Ovary (tissue), 9 donors: ENCODE measurements around the gene SSRP1. TPM values are rescaled to one million over a fixed set of nuclear protein-coding genes. Genes with fewer than 3 reads are reported as not detected.
A peak's percentile ranks its signal among the peaks of the same experiment; 100 is the strongest.

Experiments used
- DNase-seq, 5 donors: peaks; one replicate each; pipeline ENCODE4 v3.0.0-alpha.2; 2019 to 2020
- H3K27ac ChIP-seq, 2 donors: fragments of 200-600 bp; one replicate each; pipeline versions ENCODE4 v1.5.1 to v1.8.0; 2019 to 2022
- H3K27me3 ChIP-seq: fragments of 200-600 bp; one replicate; pipeline ENCODE4 v1.8.0; 2022
- H3K36me3 ChIP-seq: fragments of 200-600 bp; sonication (generic); one replicate; pipeline ENCODE4 v1.5.1; 2019
- H3K4me1 ChIP-seq: one replicate; pipeline ENCODE4 v1.8.1; 2013; ENCODE audit warnings: mild to moderate bottlenecking, moderate library complexity; ENCODE audit not compliant: insufficient read depth
- H3K4me3 ChIP-seq: fragments of 200-600 bp; sonication (generic); one replicate; pipeline ENCODE4 v1.5.1; 2017
- H3K9me3 ChIP-seq, 2 donors: fragments of 200-600 bp in 1 of 2; sonication (generic) in 1 of 2; one replicate each; pipeline versions ENCODE4 v1.5.1 to v1.8.1; 2013 to 2019; ENCODE audit warnings: mild to moderate bottlenecking in 1 of 2, moderate library complexity in 1 of 2
- EP300 ChIP-seq: sonication (generic); formaldehyde crosslinking; IDR thresholded peaks from one replicate; pipeline ENCODE4 v1.6.1; 2017; ENCODE audit warnings: antibody characterized with exemption
- POLR2A ChIP-seq: fragments of 450-650 bp; IDR thresholded peaks from one replicate; pipeline ENCODE4 v1.6.1; 2017; ENCODE audit warnings: antibody characterized with exemption, mild to moderate bottlenecking, moderate library complexity
- WGBS, 3 donors: extraction: QIAGEN DNeasy Blood & Tissue Kit in 1 of 3; methylation state at CpG; one replicate each; pipeline versions ENCODE4 v1.1.5 to v1.1.7; 2013 to 2017; 5-methylcytosine and 5-hydroxymethylcytosine counted together
- intact Hi-C, 4 donors: fragments of 100-400 bp; cut with DNase I; formaldehyde crosslinking; loops; one replicate each; pipeline versions ENCODE4 v1.11.0 to v1.15.1; 2022 to 2023
- polyA plus RNA-seq, 2 donors: library from polyadenylated mRNA; stranded (reverse); fragments of 200-250 nt in 1 of 2; fragments of 350-450 nt in 1 of 2; fragmentation: Illumina TruSeq in 1 of 2; extraction: RNeasy Lipid Tissue Mini Kit (QIAGEN cat#74804) in 1 of 2; gene quantifications; one replicate each; pipeline ENCODE4 v1.2.3, GENCODE V29; 2013 to 2014
- total RNA-seq, 7 donors: library from RNA; depleted of rRNA in 2 of 7; stranded (reverse); fragments of >200 nt in 2 of 7; fragmentation: NEBNext Ultra II Directional in 3 of 7; extraction: Animal tissue kit (Norgen Biotek cat#: 25700) in 3 of 7; gene quantifications; one replicate each; pipeline versions ENCODE4 v1.1.0 to v1.2.4, GENCODE V29; 2016 to 2023
- TF ChIP-seq, protein P1 (sequence below), 3 donors: fragments of 450-650 bp in 2 of 3; fragments of 200-600 bp in 1 of 3; IDR thresholded peaks; one replicate each; pipeline versions ENCODE4 v1.5.1 to v1.8.0; 2016 to 2022; ENCODE audit warnings: antibody characterized with exemption in 3 of 3, mild to moderate bottlenecking in 1 of 3
- donor health status: DM: no; HTN: no; CAD: no; lungs with moderate emphysema.
- donor health status: DM: no; HTN: no; CAD: no.
- donor health status: Bipolar disorder and iron deficiency.
- donor health status: DM: yes; HTN: yes; CAD: no.
- donor health status: DM: no; HTN: no; CAD: no.
- donor health status: DM: yes; HTN: yes; CAD: no.

Gene SSRP1
- total and polyA plus RNA-seq, 9 donors: 43.3 to 134 (median 87.7) TPM

DNA sequence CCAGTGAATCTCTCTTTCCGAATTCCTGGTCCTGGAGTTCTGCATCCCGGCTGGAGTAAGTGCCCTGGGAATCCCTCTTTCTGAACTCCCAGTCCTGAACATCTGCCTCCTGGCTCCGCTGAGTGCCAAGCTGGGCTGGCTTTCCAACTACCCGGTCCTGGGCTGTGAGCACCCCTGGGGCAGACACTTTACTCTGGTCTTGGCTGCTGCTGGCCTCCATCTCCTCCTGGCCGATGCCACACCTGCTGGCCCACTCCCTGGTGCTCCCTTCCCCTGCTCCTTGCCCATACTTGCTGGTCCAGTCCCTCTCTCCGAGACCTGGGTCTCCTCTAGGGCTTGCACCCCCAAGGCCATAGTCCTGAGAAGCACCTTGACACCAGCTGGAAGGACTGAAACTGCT lies 25.6 kb downstream of the SSRP1 start:
- Histone ChIP-seq H3K27me3 (no peaks in the 10 kb centered on the region), H3K4me3 (no peak overlapping the region), H3K4me1 (peaks cover 25% of the 10 kb centered on the region), H3K9me3 (no peaks in the 10 kb centered on the region), H3K36me3 (no peaks in the 10 kb centered on the region), H3K27ac (peak overlapping the region; percentile 62 to 84)
- intact Hi-C loops: no loop called here
- TF ChIP-seq, protein P1, sequence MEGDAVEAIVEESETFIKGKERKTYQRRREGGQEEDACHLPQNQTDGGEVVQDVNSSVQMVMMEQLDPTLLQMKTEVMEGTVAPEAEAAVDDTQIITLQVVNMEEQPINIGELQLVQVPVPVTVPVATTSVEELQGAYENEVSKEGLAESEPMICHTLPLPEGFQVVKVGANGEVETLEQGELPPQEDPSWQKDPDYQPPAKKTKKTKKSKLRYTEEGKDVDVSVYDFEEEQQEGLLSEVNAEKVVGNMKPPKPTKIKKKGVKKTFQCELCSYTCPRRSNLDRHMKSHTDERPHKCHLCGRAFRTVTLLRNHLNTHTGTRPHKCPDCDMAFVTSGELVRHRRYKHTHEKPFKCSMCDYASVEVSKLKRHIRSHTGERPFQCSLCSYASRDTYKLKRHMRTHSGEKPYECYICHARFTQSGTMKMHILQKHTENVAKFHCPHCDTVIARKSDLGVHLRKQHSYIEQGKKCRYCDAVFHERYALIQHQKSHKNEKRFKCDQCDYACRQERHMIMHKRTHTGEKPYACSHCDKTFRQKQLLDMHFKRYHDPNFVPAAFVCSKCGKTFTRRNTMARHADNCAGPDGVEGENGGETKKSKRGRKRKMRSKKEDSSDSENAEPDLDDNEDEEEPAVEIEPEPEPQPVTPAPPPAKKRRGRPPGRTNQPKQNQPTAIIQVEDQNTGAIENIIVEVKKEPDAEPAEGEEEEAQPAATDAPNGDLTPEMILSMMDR (IDR thresholded peaks at IDR 0.05): no peak
- WGBS, 3 donors: 63 to 69% (median 68%) methylated on average over 6 of the region's 6 CpGs
- no peak for DNase-seq

DNA sequence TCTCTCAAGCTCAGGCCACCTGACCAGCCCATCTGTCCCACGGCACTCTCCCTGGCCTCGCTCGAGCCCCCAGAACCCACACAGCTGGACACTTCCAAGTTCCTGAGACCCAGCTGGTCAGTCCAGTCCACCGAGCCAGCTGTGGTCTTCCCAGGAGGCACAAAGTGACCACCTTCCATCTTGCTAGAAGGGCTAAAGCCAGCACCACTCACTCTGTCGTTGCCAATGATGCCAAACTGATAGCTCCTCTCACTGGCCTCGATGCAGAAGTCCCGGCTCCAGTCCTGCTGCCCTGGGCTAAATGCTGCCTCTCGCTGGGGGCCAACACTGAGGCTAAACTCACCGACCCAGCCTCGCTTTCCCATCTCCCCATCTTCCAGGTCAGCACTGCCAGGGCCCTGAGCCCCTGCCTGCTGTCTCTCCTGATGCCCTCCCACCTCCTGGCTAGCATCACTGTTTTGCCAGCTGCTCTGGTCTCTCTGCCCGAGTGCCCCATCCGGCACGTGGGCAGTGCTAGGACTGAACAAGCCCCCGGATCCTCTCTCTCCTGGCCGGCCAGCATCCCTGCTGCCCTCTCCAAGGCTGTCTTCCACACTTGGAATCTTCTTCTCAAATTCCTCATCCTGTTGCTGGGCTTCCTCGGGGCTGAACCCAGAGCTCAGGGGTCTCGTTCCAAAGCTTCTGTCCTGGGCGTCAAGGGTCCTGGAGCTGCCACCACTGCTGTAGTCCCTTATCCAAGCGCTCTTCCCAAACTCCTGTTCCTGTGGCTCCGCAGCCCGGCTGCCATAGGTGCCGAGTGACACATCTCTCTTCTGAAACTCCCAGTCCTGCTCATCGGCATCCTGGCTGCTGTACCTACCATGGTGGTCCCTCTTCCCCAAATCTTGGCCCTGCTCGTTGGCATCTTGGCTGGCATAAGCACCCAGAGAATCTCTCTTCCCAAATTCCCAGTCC lies 26.3 kb downstream of the SSRP1 start:
- Histone ChIP-seq H3K27ac (no peak overlapping the region), H3K27me3 (no peaks in the 10 kb centered on the region), H3K4me1 (peaks cover 27% of the 10 kb centered on the region), H3K4me3 (no peak overlapping the region), H3K36me3 (no peaks in the 10 kb centered on the region), H3K9me3 (no peaks in the 10 kb centered on the region)
- no peak for DNase-seq
- WGBS, 3 donors: 82 to 87% (median 82%) methylated on average over 24 of the region's 24 CpGs
- no peak for TF ChIP-seq EP300
- no peak for TF ChIP-seq POLR2A
- TF ChIP-seq, protein P1 (IDR thresholded peaks at IDR 0.05): no peak
- intact Hi-C loops: no loop called here

DNA sequence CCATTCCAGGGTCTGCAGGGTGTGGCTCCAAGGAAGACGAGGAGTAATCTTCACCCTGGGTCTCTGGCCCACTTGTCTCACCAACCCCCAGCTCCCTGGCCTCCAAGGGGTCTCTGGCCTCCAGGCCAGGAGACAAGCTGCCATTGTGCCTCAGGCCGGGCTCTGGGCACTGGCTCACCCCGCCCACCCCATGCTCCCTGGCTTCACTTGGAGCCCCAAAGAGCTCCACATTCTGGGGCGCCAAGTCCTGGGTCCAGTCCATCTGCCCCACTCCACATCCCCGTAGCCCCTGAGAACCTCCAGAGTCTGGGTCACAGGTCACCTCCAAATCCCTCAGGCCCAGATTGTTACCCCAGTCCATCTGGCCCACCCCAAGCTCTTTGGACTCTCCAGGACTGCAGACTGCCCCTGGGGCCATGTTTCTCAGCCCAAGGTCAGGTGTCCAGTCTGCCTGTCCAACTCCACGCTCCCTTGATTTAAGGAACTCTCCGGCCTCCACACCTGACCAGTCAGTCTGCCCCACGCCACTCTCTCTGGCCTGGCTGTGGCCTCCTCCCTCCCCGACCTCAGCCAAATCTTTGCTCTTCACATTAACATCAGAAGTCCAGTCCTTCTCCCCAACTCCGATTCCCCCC lies 27.1 kb downstream of the SSRP1 start:
- intact Hi-C loops: no loop called here
- Histone ChIP-seq H3K4me1 (peaks cover 31% of the 10 kb centered on the region), H3K4me3 (no peak overlapping the region), H3K9me3 (no peaks in the 10 kb centered on the region), H3K27me3 (no peaks in the 10 kb centered on the region), H3K36me3 (no peaks in the 10 kb centered on the region), H3K27ac (no peak overlapping the region)
- TF ChIP-seq EP300 (no peak), POLR2A (no peak)
- TF ChIP-seq, protein P1 (IDR thresholded peaks at IDR 0.05): no peak
- 85 to 88% (median 86%) methylated on average over 10 of the region's 10 CpGs for WGBS, 3 donors
- no peak for DNase-seq

DNA sequence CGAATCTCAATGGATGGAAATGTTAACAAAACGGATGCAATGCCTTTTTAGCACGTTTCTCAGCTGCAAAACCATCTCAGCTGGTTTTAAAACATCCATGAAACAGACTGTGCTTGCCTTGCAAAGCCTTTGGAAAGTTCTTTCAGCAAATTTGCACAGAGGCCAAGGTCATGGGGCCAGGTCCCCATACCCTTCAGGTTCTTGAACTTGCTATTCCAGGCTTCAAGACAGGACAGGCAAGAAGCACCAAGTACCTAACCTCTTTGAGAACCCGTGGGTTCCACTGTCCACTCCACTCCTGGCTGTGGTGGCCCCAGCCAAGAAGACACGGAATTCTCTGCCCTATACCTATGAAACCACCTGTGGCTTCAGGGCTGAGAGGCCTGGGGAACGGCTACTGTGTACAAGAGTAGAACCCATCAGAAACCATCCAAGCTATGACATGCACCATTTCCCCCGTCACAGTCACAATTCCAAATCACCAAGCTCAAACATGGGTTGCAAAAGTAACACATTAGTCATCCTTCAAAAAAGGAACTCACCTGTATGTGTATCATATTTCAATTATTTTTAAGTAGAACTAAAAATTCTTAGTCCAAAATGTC lies 27.9 kb downstream of the SSRP1 start:
- Histone ChIP-seq H3K27me3 (no peaks in the 10 kb centered on the region), H3K36me3 (no peaks in the 10 kb centered on the region), H3K4me1 (peaks cover 31% of the 10 kb centered on the region), H3K4me3 (no peak overlapping the region), H3K27ac (no peak overlapping the region), H3K9me3 (no peaks in the 10 kb centered on the region)
- WGBS, 3 donors: 60 to 78% (median 75%) methylated on average over 7 of the region's 7 CpGs
- TF ChIP-seq EP300 (no peak), POLR2A (no peak)
- TF ChIP-seq, protein P1 (IDR thresholded peaks at IDR 0.05): no peak
- intact Hi-C loops: no loop called here
- no peak for DNase-seq
